GM18526 (cell line): ENCODE measurements around the gene LCE6A.

ENCODE experiments used
- POLR2A ChIP-seq: IDR thresholded peaks from 3 replicates; pipeline ENCODE4 v1.6.1; 2011; ENCODE audit not compliant: insufficient read length; ENCODE audit errors: extremely low read depth

Gene LCE6A, protein sequence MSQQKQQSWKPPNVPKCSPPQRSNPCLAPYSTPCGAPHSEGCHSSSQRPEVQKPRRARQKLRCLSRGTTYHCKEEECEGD

DNA sequence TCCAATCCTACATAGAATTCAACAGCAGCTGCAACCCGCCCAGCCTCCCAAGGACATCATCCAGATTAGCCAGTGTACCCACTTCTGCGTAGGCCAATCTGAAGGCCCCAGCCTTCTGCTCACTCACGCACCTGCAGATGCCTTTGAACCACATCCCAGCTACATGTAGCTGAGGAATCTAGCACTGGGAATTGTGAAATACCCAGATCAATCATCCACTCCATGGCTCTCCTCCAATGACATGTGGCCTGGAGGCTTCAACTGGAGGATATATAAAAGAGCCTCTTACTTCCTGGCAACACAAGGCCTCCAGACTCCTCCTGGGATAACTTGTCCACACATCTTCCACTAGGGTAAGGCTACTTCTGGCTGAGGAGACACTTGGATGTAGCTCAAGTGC is at the start of gene LCE6A:
TSS of gene LCE6A (plus strand) at position 301 of the 400 bp plus-strand sequence. CDS start 665 bp downstream, outside the sequence.
- TF ChIP-seq POLR2A = no peak

DNA sequence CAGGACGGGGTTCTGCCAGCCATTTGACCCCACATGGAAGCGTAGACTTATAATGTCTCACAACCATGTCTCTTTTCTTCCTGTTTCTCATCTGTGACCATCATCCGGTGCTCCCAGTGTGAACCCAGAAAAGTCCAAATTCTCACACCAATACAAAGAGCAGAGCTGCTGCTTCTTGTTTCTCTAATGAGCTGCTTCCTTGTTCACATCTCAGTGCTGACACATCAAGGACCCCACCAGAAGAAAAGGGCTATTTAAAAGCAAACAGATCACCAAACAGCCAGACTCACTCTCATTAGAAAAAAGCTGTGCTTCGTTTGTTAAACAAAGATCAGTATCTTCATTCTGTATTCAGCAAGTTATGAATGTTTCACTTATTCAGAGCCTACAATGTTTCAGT is 47.0 kb upstream of the LCE6A start:
- TF ChIP-seq POLR2A = no peak

DNA sequence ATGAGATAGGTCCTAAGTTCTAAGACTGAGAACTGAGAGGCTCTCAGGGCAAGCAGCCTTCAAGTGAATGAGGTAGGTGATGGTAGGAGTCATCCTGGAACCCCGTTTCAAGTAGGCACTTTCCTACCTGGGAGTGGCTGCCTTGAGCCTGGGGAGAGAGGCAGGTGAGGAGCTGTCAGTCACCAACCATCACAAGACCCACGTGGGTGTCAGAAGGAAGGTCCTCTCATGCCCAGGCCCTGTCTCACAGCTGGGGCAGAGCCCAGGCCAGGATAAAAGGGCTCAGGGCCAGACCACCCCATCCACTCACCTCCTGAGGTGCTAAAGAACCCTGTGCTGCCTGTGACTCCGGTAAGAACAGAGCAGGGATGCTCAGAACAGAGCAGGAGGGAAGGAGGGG is 46.2 kb upstream of the LCE6A start, which contains the start of gene LCE1D:
TSS of gene LCE1D (plus strand) at position 301 of the 400 bp plus-strand sequence. CDS start 1,074 bp downstream, outside the sequence.
- no peak for TF ChIP-seq POLR2A

DNA sequence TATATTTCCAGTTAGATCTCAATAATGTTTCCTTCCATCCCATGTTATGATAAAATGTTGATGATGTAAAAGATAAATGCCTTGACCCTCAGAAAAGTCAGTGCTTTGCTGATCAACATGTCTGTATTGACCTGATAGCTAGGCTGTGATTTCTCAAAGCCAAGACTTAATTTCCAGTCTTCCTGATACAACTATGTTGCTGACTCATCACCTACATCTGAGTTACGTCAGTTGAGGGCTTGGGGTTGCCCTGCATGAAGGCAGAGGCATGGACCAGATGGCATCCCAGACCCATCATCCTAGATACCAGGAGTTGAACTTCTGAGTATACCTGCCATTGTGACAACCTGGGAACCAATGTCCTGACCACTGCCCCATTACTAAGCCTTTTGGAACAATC is 41.3 kb upstream of the LCE6A start:
- no peak for TF ChIP-seq POLR2A

DNA sequence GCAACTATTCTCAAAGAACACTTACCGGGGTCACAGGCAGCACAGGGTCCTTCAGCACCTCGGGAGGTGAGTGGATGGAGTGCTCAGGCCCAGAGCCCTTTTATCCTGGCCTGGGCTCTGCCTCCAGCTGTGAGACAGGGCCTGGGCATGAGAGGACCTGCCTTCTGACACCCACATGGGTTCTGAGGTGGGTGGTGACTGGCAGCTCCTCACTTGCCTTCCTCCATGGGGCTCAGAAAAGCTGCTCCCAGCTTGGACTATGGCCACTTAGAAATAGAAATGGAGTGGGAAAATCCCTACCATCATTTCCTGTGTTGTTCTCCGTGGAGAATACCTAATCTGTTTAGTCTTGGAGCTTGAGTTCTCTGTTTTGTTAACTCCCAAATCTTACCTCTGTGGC is 36.1 kb upstream of the LCE6A start, which contains the start of gene LCE1C:
TSS of gene LCE1C (minus strand) at position 76 of the 400 bp plus-strand sequence. CDS start 1,173 bp downstream, outside the sequence.
- TF ChIP-seq POLR2A = no peak

DNA sequence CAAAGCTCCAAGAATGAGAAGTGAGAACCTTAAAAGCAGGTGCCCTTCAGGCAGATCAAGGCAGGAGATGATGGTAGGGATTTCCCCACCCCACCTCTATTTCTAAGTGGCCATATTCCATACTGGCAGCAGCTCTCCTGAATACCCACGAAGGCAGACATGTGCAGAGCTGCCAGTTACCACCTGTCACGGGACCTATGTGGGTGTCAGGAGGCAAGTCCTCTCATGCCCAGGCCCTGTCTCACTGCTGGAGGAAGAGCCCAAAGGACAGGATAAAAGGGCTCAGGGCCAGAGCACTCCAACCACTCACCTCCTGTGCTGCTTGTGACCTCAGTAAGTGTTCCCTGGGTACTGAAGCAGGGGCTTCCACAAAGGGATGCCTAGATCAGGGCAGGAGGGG is 31.6 kb upstream of the LCE6A start:
- no peak for TF ChIP-seq POLR2A

DNA sequence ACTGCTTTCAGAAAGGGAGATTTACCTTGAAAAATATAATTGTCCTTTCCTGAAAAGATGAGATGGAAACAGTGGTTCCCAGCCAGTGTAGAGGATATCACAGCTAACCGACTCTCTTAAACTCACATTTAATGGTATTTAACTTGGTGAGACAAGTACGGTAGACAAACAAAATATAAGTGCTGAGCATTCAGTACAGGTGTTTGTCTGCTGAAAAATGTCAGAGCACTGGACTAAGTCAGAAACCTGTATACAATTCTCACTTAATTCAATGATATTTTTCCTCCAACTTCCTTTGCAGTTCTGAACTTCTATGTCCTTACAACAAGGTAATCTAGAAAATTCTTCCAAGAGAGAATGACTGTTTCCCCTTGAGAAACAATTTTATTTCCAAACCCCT is 31.0 kb upstream of the LCE6A start, which contains the start of gene LCE1B:
TSS of gene LCE1B (plus strand) at position 301 of the 400 bp plus-strand sequence. CDS start 476 bp downstream, outside the sequence.
- TF ChIP-seq POLR2A = no peak

DNA sequence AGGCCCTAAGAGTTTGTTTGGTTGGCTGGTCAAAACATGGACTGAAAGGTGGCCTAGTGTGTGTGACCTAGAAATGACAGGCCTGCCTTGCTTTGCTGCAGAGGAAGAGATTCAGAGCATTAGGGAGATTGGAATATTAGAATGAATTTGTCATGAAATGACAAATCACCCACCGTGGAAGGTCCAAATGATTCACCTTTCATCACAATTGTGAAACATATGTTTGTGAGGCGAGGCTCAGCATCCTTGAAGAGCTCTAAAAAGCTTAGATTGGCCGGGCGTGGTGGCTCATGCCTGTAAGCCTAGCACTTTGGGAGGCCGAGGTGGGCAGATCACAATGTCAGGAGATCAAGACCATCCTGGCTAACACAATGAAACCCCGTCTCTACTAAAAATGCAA is 25.3 kb upstream of the LCE6A start:
- TF ChIP-seq POLR2A = no peak

DNA sequence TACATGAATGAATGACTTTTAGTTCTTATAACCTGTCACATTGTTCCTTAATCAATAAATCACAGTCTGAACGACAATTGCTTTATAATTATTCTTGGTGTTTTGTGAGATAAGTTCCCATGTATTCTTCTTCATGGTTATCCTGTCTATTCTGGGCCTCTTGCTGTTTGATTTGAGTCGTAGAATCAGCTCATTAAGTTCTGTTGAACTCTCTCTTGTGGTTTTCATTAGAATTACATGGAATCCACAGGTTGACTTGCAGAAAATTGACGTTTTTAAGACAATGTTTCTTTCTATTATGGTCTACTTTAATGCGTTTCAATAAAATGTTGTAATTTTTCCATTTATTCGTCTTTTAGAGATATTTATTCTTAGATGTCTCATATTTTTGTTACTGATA is 19.4 kb upstream of the LCE6A start:
- no peak for TF ChIP-seq POLR2A

DNA sequence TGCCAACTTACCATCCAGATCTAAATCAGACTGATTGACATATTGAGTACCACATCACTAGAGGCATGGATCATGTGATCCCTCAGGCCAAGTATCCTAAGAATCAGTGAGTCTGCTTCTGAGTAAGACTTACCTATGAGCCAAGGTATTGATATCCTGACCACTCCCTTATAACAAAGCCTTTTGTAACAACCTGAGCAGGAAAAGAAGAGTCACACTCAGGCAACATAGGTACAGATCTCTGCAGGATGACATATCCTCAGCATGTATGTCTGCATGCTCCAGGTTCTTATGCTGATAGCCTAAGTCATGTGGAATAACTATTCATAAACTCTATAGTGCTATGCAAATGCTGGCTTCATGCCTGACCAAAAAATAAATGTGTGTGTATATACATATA is 17.7 kb upstream of the LCE6A start:
- no peak for TF ChIP-seq POLR2A

DNA sequence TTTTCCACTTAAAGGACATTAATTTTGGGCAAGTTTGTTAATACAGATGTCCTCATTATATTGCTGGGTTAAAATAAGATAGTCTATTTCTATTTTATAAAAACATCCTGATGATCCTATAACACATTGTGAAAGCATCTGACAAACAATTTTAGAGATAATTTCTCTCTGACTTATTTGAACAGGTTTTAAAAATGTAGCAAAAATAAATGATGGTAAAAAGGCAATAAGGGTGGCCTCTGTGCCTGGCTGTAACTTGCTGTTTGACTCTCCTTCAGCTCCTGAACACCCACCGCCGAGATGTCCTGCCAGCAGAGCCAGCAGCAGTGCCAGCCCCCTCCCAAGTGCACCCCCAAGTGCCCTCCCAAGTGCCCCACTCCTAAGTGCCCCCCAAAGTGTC is 15.5 kb upstream of the LCE6A start, which contains the start of gene LCE1A:
TSS of gene LCE1A (plus strand) at position 301 of the 400 bp plus-strand sequence. CDS start at position 301, 0 bp downstream.
- no peak for TF ChIP-seq POLR2A

DNA sequence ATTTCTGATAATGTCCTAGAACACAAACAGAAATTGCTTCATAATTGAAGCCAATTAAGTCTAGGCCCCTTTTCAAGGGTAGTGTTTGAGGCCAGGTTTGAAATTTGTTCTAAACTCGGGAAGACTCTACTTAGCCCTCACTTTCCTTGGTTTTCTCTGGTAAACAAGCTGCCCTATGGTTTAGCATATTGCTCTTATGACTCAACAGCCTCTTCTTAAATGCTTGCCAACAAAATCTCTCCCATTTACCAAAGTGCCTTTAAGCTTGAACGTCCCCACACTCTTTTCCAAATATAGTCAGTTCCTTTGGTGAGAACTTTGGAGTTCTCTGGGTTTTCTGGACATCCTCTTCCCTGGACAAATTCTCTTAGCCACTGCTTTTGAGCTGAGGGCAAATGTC is 5.8 kb upstream of the LCE6A start:
- TF ChIP-seq POLR2A = no peak

DNA sequence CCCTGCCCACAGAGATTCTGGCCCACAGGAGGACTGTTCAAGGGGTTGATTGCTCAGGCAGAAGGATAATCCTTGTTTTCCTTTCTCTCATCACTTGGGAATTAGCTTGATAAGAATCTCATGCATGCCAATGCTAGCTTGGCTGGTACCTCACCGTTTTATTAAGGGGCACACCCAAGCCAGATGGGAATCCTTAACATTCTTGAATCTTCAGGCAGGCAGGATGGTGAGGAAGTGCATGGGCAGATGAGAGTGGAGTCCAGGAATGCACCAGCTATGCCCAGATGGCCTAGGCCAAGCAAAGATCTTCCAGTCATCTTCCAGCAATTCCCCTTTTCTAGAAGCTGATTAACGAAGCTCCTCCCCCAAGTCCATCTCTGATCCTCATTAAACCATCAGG is 13.0 kb downstream of the LCE6A start:
- TF ChIP-seq POLR2A = no peak

DNA sequence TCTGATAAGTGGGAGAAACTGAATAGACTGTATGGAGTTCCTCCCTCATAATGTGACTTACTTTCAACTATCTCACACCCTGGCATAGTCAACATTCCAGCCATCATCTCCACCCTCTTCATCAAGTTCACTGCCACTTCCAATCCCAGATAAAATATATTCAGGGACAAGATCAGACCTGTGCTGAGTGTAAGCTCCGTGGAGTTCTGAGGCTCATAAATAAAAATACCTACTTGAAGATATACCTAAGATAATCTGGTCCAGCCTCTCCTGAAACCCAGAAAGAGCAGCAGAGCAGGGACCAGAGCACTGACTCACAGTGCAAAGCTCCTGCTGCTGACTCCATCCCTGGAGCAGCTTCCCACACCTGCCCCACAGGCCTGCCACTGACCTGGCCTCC is 15.4 kb downstream of the LCE6A start:
- TF ChIP-seq POLR2A = no peak

DNA sequence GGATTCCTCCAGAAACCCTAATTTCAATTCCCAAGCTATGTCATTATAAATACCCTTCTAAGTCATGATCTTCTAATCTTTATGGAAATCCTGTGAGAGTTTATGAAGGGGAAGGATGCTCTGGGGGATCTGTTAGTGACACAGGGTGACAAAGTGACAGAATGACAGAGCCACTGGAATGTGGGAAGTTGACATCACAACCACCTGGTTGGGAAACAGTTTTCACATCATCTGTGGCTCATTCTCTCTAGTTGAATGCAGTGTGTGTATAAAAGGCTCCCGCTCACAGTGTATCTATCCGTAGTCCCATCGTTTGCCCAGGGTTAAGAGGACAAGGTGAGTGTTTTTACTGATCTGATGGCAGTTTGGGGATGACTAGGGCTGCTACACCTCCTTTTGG is 17.0 kb downstream of the LCE6A start, which contains the start of gene LCE7A:
TSS of gene LCE7A (plus strand) at position 301 of the 400 bp plus-strand sequence. CDS start 702 bp downstream, outside the sequence.
- no peak for TF ChIP-seq POLR2A

DNA sequence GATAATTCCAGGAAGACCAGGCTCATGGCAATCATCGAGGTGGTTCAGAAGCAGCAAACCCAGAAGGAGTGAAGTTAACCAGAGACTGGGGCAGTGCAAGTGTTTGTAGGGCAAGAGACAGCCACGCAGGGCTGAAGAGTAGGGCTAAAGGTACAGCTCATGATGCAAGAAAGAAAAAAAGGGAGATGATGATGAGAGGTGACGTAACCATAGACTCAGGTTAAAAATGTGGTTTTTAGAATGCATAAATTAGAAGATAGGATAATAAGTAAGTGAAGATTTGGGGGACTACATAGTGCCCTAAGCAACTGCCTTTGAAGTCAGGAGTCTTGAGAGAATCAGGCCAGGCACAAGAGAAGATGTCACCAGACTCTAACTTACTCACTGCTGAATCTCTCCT is 17.5 kb downstream of the LCE6A start:
- TF ChIP-seq POLR2A = no peak

DNA sequence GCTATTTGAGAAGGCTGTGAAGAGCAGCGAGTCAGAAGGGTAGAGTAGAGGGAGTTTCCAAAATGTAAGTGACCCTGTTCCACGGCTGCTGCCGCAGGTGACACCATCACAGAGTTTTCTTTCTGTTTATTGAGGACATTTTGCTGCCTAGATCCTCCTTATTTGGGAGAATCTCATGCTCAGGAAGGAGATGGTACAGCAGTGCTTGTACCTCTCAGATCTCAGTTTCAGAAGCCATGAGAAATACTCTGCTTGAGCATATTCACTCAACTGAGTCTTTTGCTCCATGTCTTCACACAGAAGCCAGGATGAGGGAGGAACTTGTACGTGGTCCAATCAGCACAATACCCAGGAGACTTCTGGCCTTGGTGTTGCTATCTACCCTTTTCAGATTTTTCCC is 18.7 kb downstream of the LCE6A start:
- no peak for TF ChIP-seq POLR2A
